NCI-H2107 (cell line): Measurements from ENCODE around the gene KLF15.

Experiments used
- DNase-seq: peaks from one replicate; lab custom pipeline; 2025; lab: John Stamatoyannopoulos, UW

The KLF15 gene

DNA sequence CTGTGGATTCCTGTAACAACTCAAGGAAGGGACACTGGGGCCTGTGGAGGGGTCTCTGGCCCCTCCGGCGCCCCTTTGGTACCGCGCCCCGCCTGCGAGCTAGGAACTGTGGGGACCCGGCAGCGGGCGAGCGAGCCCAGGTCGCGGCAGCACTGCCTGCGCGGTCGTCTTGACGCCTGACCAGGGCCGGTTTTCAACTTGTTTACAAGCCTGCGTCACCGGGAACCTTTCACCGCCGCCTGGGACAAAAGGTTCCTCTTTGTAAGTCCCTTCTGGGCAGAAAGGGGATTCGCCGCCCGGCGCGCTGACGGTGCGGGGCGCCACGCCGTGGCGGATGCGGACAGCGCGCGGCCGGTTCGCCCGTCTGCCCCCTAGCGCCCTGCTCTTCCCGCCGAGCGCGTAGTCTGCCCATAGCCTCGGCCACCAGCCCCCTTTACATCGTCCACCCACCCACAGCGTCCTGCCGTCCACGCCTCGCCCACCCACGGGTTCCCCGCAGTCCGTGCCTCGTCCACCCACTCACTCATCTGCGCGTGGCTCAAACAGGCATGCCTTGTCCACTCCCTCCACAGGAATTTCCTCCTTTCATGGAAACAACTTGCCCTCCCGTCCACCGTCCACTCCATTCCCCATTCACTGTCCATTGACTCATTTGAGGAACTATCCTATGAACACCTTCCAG is 32.0 kb upstream of the KLF15 start:
- DNase-seq = peak; percentile 29

DNA sequence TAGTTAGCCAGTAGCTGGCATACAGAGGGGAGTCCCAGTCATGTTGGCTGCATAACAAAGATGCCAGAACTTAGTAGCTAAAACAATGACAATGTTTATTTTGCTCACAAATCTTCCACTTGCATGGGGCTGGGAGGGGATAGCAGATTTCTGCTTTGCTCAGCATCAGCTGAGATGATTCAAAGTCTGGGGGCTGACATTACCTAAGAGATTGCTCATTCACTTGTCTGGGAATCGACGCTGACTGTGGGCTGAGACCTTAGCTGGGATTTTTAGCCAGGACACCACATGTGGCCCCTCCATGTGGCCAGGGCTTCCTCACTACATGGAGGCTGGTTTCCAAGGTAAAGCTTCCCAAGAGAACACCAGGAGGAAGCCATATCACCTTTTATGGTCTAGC is 24.8 kb upstream of the KLF15 start:
- DNase-seq = no peak

DNA sequence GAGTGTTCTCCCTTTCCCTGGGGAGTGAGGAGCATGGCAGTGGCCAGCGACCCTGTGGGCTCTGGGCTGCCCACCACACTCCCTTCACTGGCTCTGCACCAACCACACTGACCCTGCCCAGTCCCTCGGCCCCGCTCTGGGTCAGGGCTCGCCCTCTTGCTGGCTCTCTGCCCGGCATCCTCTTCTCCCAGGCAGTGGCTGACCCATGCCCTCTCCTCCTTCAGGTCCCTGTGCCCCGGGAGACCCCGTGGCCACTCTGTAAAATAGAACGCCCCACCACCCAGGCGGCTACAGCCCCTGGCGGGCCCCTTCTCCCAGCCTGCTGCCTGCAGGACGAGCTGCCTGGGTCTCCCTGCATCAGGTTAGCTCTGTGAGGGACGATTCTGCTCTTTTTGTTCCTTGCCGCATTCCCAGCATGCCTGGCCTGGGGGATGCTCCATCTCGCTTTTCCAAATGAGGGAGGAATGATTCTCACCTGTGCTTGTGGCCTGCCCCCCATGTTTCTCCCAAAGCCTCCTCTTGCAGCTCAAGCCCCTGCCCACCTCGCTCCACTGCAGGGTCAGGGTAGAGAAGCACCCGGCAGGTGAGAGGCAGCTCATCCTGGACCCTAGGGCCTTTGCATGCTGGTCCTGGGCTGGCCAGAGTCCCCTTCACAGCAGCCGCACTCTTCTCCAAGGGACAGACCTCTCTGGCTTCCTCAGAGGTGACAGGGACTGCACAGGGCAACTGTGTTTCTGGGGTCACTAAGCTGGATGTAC is 23.0 kb upstream of the KLF15 start:
- DNase-seq = no peak

DNA sequence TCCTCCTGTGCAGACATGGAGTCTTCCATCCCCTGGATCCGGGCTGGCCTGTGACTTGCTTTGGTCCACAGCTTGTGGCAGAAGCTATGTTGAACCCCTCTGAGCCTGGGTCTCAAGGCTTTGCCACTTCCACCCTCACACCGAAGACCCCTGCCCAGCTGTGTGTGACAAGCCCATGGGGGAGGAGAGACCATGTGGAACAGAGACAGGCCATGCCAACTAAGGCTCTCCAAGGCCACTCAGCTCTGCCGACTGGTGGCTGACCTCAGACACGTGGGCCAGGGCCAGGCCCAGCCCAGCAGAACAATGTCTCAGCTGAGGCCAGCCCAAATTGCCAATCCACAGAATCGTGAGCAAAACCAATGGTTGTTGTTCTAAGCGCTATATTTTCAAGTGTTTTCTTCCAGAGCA is 21.1 kb upstream of the KLF15 start:
- DNase-seq = no peak

DNA sequence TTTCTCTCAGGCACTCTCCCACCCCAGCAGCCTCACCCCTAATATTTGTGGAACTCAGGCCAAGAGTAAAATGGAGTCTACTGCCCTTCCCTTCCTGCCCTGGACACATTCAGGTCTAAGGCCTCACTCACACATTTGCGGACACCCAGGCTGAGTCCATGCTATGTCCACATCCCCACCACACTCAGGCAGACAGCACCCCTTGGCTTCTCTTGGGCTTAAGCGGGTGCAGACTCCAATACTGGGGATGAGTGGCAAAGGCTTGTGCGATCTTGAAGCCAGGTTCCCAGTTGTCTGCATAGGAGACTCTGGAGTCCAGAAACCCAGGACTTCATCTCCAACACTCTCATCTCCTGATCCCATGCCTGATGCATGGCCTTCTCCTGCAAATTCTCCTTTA is 20.0 kb upstream of the KLF15 start:
- no peak for DNase-seq

DNA sequence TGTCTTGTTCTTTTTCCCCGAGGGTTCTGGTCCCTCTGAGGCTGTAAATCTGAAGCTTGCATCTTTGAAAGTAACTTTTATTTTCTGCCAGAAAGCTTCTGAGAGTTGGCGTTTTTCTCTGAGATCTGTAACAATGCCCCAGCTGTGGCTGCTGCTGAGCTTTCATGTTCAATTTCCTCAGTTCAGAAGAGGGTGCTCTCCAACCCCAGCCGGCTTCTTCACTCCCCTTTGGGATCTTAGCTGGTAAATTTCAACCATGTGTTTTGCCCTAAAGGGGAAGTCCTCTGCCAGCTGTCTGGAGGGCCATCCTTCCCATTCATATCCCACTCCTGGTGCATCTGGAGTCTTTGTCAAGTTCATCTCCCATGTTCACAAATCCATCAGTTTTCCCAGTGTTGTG is 19.2 kb upstream of the KLF15 start:
- DNase-seq = no peak

DNA sequence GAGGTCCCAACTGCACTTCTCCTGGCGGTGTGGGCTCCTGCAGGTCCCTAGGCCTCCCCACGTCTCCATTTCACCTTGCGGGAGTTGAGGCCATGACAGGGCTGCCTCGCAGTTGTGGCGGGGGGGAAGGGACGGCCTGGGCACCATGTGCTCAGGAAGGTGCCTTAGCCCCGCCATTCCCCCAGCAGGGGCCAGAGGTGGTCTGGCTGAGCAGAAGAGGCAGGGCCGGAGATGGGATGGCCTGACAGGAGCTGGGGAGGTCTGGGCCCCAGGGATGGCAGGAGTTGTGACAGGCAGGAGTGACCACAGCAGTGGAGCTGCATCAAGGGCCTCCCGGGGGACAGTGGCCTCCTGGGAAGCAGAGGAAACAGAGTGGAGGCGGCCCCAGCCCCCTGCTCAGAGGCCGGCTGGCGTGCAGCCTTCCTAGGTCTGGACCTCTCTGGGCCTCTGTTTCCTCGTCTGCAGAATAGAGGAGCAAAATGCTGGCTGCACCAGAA is 18.7 kb upstream of the KLF15 start:
- no peak for DNase-seq

DNA sequence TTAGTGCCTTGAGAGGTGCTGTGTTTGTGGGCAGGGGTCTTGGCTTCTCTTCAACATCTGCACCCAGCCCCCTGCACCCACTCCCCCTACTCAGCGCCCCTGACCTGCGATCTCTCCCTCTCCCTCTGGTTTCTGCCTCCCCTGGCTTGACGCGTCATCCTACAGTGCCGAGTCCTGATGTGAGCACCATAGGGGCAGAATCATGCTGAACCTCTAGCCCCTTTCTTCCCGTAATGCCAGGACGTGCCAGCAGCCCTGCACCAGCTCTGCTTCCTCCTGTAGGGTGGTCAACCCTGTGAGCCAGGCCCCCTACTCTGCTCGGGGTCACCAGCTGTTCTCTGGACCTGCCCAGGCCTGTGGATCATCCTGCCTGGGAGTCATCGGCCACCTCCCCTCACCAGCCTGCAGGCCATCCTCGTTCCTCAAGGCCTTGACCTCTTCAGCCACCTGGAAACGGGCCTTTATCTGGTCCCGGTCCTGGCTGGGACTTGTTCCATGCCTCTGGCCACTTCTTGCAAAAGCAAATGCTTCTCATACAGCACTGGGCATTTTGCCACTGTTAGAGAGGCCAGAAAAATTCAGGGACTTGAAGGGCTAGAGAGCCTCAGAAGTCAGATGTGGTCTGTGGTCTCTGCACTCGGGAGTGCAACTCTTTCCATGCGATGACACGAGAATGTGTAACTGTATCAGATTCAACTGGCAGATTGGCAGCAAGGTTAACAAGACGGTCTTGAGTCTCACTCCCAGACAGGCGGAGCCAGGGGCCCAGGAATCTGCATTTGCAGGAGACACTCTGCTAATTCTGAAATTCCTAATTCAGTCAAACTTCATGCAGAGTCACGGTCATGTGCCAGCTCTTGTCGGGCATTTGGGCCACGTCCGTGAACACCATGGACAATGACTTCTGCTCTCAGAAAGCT is 16.7 kb upstream of the KLF15 start:
- DNase-seq = no peak

DNA sequence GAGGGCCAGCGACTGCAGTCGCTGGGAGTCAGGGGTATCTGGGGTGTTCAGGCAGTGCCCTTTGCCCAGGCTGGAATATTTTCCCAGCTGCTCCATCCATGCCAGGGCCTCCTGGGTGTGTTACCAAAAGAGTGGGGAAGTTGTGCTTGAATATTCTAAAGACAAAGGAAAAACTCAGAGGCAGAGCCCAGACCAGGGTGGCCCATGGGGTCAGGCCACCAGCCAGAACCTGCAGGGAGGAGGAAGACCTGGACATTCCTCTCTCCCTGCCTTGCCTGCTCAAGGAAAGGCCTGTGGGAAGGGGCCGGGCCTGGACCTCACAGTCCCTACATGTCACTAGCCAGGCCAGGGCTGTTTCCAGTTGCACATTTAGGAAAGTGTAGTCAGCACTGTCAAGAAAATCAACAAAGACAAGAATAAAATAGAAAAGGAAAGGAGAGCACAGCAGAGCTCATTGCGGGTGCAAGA is 16.0 kb upstream of the KLF15 start:
- no peak for DNase-seq

DNA sequence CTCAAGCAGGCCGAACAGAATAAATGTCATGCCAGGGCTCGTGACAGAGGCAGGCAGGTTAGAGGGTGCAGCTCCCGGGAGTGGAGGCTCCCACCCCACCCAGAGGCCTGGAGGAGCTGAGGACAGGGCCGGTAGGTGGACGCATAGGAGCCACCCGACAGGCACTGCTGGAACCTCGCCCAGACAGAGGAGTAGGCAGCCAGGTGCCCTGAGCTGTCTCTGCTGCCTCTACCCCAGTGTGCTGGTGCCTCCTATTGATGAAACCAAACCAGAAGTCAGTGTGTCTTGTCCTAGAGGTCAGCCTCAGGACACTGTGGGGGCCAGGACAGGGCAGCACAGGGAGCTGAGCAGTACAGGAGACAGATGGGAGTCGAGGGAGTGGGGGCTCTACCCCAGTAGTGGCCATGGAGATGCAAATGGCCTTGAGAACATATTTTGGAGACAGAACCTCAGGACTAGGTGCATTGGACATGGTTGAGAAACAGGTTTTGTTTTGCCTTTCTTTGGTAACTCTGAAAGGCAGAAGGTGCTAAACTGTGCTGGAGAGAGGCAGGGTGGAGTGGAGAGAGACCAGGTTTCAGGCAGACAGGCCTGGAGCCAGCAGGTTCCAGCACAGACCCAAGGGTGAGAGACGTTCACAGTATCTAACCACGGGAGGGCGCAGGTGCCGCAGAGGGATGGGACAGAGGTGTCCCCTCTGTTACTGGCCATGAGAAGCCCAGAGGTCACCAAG is 15.4 kb upstream of the KLF15 start:
- DNase-seq = no peak

DNA sequence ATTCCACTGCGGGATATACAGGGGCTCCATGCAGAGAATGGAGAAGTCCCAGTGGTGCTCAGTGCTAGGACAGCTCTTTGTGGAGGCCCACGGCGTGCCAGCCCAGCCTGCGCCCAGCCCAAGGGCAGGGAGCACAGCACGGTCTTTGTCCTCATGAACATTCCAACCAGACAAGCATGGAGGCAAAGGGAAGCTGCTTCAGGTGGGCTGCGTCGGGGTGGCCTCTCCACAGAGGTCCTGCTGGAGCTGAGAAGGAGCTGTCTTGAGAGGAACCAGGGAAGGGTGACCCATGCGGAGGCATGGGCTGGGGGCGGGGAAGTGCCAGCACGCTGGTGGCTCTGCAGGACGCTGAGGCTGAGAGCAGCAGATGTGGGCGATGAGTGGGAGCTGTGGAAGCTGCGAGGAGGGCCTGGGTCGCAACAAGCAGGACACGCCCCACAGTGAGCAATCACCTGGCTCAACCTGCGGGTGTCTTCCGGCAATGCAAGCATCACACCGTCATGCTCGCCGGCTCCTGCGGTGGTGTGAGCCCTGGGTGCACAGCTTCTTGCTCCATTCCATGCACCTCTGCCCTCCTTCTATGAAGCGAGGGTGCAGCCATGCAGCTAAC is 14.0 kb upstream of the KLF15 start:
- DNase-seq = no peak

DNA sequence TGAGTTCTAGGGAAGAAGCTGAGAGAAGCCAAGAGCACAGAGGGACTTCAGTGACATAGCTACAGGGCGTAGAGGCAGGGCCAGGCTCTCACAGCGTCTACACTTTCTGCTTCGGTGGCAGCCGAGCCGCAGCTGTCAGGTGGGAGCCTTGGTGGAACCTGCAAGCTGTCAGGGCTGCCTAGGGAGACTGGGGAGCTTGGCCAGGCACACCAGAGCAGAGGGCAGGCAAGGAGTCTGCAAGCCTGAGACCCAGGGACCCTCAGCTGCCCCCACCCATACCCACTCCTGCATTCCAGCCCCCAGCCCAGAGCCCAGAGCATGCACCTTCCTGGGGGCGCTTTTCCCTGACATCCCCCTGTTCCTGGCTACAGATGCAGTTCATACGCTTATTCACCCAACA is 13.4 kb upstream of the KLF15 start:
- DNase-seq = no peak

DNA sequence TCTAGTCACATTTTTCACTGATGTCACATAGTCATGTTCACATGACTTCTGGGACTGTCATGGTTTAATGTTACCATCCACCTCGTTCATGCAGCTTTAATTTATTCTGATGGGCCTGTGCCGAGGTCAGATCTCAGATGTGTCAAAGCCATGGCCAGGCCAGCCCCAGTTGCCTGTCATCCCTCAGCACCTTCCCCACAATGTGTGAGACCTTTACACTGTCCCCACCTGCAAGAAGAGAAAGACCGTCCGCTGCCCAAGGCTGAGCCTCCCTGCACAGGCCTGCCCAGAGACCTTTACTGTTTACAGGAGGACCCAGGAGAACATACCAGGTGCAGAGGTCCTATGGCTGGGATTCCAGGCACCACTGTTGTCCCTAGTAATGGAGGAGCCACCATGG is 12.8 kb upstream of the KLF15 start:
- no peak for DNase-seq

DNA sequence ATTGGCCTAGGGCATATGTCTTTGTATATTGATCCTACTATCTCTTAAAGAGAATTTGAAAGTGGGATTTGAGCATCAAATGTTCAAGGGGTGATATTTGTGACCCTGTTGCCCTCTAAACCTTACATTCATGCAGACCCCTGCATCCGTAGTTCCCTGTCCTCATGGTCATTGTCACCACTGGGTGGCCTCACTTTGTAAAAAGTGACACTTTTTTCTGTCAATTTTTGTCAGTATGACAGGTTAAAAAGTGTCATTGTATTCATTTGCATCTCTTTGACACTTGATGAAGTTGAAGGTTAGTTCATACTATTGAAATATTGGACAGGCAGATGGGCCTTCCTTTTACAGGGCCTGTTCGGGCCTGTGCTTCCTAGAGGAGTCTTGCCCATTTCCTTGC is 12.3 kb upstream of the KLF15 start:
- no peak for DNase-seq

DNA sequence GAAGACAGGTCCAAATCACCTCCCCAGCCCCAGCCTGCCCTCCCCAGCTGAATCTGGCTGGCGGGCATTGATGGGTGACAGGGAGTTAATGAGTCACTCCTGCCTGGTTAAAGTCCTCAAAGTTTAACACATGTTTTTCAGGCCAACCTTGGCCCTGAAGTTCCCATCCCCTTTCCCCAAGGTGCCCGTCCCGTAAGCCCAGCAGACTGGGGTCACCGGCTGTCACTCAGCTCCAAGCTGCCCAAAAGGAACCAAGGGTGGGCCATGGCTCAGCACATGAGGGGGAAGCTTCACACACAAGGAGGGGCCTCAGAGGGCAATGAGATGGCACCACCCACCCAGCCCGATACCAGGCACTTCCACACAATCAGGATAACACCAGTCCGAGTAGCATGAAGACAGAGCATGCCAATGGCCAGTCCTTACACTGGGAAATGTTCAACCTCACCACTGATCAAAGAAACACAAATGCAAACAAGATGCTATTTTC is 10.2 kb upstream of the KLF15 start:
- DNase-seq = no peak

DNA sequence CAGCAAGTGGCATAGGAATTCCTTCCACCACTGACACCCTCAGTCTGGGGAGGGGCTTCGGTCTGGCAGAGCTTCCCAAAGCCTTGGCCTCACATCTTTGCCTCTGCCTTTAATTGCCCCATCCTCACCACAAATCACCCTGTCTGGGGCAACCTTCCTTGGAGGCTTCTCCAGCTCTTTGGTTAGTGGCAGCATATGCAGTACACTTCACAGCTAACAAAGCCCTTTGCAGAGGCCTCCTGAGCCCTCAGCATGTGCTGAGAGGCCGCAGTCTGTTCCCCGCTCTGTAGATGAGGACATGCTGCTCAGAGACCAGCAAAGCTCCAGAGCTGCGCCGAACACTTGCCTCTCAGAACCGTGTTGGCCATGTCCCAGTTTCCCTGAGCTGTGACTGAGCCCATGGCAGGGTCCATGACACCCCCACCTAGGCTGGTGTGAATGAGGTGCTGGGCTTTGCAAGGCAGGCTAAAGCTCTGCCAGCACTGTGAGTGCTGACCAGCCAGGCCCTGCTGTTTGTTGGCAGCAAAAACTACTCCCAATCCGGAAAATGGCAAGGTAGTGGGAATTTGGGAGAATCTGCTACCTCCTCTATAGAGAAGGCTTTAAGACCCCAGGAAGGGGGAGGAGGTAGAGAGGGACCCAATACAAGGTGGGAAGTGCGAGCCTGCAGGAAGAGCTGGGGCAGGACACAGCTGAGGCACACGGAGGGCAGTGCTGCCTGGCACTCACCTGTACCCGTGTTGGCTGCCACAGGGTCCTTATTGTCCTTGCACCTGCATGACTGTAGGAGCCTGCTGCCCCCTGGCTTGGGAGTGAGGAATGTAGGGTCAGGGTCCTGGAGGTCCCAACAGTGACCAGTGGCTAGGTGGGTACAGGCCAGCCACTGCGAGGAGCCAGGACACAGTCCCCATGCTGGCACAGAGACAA is 8.4 kb upstream of the KLF15 start:
- DNase-seq = no peak

DNA sequence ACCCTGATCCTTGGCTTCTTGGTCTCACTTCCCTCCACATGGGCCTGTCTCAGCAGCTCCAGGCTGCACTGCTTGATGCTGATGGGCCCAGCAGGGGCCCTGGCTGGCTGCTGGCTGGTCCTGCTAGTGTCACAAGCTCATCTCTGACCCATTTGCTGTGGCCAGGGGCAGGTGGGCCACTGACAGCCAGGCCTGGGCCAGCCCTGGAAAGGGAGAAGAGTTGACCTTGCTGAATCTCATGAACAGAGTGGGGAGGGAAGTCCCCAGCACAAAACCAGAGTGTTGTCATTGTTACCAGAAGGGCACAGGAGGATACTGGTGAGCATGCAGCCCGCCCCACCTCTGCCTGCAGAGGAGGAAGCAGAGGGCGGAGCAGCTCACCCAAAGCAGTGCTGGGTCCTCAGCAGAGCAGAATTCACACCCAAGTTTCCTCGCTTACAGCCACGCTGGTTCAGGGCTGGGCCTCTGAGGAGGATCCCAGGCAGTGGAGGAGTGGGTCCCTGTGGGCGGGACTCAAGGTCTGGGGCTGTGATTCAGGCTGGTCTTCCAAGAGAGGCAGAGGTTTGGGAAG is 7.6 kb upstream of the KLF15 start:
- no peak for DNase-seq

DNA sequence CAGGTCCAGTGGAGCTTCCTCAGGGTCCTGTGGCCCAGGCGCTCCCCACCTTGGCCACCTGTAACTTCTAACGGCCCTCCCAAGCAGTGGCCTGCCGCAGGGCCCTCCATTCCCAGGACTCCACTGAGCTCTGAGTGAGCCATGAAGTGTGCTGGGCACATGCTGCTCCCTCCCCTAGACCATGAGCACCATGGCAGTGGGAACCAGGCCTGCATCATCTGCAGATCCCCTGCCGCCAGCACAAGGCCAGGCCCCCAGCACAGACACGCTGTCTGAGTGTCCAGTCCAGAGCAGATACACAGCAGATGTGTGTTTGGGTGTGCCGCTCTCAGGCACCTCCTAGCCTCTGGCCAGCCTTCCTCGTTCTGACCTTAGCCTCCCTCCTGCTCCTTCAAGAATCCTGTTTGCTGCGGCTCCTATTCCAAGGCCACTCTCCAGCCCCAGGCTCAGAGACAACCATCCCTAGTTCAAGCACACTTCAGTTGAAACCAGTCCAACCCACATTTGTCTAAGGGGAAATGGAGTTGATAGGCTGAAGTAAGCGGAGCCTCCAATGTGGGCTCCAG is 7.0 kb upstream of the KLF15 start:
- no peak for DNase-seq

DNA sequence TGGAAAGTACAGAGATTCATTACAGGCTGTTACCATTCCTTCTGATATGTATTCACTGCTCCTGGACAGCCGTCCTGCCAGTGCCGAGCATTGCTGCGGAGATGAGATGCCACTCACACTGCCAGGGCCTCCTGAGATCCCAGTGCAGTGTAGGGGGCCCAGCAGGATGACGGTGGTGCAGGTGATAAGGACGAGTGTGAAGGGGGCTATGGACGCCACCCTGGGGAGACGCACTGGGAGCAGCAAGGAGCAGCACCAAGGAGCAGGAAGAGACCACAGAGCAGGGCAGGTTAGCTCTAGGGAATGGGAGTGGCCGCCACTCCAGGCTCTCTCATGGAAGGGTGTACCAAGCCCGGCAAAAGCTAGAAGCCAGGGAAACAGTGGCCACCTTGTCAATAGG is 4.0 kb upstream of the KLF15 start:
- no peak for DNase-seq

DNA sequence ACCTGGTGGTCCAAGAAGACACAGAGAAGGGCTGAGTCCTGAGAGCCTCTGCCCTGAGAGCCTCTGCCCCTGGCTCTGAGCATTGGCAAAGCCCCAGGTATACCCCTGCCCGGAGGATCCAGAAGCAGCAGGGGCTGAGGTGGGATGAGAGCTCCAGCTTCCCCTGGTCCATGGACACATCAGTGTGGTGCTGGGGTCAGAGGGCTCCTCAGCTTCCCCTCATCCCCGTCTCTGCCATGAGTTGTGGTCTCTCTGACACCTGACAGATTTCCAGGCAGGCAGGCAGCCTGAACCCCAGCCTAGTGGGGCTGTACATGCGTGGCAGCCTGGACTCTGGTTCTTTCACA is 3.5 kb upstream of the KLF15 start:
- no peak for DNase-seq
